ENCODE measurements around the gene FBXL15.

FBXL15 gene

GRCh38 chr10:102411341-102412255 lies 9.0 kb upstream of the FBXL15 start:
- no peak for DNase-seq

- no peak for DNase-seq
Measured at GRCh38 chr10:102412293-102412692, 8.3 kb upstream of the FBXL15 start.

DNA sequence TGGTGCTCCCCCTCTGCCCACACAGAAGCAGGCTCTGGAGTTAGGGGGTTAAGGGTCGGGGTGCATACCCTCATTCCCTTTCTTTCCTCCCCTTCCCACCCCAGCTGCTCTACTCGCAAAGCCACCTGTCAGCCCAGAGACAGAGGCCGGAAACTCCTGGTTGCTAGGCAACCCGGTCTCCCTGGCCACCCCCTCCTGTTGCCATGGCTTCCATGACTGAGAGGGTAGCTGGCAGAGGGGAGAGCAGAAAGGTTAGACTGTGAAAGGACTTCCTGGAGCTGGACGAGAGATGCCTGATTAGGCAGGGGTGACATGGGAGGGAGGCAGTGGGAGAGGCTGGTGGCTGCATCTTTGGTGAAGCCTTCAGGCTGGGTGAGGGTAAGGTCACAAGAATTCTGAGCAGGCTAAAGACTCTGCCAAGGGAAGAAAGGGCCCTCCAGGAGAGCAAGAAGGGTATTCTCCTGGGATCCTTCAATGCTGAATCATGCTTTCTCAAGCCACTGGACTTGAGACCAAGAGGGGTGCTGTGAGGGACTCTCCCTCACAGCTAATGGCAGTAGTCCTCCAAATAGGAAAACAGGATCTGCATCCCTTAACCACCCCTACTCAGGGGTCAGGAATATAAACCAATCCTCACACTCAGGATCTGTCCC lies 7.5 kb upstream of the FBXL15 start:
- DNase-seq, result no peak

DNA sequence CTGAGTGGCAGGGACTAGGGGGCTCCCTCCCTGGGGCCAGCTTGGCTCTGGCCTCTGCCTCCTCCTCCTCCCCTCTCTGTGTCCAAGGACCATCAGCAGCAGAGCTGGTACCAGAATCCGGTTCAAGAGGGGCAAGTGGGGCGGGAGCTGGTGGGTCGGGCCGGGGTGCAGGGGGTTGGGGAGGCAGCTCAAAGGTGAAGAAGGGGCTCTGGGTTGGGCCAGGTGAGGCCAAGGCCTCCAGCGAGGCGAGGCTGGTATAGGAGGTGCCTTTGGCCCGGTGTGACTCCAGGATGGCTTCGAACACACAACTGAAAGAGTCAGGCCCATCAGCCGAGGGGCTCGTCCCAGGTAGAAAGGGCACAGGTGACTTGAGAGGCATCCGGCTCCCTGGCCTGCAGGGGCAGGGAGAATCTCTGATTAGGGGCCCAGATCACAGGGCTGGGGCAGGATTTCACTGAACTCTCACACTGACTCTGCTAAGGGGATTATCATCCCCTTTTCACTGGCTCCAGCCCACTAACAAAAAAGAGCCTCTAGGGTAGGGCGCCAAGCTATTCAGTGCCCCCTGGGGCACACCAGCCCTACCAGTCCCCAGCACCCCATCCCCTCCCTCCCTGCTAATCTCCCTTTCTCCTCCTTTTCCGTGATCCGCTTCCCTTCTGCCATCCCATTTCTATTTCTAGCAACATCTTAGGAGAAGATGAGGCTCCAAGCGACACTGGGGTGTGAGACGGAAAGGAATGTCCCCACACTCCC lies 6.7 kb upstream of the FBXL15 start:
- no peak for DNase-seq

DNA sequence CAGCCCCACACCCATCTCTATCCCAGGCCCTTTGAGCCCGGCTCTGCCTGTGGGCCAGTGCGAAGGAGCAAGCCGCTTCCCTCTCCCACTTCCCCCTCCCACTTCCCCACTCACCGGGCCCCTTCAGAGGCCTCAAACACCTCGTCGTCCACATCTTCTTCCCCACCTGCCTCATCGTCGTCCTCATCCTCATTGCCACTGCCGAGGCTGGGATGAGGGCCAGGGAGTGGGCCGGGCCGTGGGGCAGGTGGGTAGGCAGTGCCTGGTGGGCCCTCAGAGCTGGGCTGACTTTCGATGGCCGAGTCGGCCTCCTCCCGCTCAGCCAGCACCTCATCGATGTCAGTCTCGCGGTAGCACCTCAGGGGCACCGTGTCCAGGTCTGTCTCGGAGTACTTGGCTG lies 5.9 kb upstream of the FBXL15 start:
- DNase-seq, result no peak

GRCh38 chr10:102416283-102416682 lies 4.4 kb upstream of the FBXL15 start:
- DNase-seq, result no peak

DNA sequence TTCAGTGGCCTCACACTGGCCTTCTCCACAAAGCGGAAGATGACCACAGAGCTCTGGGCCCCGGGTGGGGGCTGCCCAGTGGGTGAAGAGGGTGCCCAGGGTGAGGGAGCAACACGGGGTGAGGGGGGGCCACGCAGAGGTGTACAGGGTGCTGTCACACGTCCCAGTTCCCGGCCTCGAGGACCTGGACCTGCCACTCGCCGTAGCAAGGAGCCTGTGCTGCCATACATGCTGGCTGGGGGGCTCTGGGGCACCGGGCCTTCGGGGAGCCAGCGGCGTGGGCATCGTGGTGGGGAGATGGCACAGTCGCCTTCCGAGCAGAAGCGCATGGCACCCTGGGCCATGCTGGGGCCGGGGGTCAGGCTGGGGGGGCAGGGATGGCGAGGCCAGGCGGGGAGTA lies 3.9 kb upstream of the FBXL15 start:
- no peak for DNase-seq

GRCh38 chr10:102418622-102419268 lies 1.9 kb upstream of the FBXL15 start, which contains the start of gene PSD:
Gene PSD, minus strand, starts transcription at chr10:102418785. Its CDS starts 1,747 bp downstream, at chr10:102417038.
- no peak for DNase-seq

DNA sequence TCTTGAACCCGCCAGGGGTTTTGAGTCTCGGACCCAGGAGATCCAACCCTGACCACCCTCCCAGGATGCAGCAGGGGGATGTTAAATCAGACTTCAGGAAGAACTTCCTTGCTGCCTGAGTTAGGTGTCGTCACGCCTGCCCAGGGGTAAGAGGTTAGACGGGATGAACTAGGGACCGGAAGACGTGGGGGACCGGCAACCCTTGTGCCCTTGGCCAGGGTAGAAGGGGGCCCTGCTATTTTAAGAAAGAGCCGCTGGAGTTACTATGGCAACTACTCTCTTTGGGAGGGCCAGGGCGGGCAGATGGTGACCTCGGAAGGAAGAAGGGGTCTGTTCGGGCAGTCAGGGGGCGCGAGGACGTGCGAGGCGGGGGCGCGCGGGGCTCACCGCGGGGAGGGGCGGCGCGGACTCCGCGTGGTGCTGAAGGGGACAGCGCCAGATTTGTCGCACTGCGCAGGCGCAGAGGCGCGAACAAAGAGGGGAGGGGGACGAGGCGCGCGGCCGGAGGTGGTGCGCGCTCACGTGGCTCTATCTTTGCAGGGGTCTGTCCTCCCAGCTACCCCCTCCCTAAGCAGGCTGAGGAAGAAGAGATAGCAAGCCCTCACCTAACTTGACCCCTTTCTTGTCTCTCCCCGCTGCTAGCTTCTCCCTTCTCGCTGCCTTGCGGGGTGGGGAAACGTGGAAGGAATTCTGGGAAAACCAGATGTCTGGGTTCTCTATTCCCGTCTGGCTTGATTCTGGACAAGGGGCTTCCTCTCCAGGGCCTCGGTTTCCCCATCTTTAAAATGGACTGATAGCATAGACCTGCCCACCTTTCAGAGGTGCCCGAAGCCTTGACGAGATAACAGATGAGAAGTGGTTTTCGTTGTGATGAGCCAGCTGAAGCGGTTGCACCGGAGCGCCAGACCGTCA lies 1.1 kb upstream of the FBXL15 start:
- peak; percentile 57 for DNase-seq

DNA sequence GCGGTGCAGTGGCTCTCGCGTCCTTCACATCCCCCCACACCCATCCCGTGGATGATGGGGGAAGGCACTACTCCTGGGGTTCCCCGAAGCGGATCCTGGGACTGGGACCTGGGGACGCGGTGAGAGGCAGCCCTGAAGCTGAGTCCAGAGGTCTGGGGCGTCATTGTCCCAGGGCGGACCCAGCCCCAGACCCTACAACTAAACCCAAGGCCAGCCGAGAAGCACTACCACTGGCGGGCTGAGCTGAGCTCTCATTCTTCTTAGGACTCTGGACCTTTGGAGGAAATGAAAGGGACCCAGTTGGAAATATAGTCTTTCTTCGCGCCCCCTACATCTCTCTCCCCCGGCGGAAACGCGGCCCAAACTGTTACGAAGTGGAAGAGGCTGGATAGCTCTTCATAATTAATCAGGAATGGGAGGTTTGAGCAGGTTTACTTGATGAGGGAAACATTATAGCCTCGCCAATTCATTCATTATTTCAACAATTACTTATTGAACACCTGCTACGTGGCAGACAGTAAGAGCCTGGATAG lies 389 bp upstream of the FBXL15 start:
- no peak for DNase-seq

DNA sequence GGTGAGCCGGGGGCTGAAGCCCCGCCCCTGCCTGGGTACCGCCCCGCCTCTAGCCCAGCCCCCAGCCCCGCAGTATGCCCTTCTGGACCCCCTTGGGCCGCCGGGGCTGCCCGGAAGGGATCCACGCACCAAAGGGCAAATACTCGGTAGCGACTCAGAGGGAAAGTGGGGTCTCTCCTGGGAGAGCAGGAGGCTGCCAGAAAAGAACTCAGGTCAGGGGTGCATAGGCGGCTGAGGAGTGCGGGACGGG lies 796 bp downstream of the FBXL15 start:
- no peak for DNase-seq

DNA sequence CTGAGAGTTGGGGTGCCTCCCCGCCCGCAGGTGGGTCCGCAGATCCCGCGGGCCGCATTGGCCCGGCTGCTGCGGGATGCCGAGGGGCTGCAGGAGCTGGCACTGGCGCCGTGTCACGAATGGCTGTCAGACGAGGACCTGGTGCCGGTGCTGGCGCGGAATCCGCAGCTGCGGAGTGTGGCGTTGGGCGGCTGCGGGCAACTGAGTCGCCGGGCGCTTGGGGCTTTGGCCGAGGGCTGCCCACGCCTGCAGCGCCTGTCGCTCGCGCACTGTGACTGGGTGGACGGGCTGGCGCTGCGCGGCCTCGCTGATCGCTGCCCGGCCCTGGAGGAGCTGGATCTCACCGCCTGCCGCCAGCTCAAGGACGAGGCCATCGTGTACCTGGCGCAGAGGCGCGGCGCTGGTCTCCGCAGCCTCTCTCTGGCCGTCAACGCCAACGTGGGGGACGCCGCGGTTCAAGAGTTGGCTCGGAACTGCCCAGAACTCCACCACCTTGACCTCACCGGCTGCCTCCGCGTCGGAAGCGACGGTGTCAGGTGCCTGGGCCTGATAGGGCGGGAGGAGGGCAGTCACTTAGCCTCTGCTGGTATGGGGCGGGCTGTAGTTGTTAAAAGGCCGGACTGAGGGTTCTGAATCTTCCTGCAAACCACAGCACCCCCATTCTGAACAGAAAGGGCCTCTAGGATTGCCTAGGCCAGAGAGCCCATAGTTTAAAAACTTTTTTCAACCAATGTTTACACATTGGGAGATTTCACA lies 1.3 kb downstream of the FBXL15 start:
- peak; percentile 48 for DNase-seq

GRCh38 chr10:102422545-102423129 lies 2.0 kb downstream of the FBXL15 start:
- peak; percentile 87 for DNase-seq

DNA sequence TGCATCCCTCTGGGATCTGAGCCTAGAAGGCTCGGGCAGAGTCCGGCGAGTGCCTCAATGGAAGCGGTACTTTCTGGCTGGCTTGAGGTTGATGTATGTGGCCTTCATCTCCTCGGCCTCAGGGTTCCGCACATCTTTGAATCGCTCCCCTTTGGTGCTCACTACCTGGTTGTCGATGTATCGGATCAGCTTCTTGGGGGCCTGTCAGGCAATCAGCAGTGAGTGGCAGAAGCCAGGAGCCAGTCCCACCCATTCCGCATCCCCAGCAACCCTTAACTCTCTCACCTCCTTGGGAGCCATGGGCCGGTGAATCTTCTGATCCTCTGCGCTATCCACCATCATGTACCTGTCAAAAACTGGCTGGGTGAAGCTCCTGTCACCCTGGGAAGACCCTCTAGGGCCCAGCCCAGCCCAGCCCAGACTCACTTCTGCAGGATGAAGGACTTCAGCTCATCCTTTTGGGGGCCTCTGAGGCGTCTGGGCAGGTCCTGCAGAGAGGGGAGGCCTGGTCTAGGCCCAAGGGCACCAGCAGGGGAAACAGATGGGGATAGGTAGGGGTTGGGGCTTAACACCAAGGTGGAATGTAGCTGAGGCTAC lies 2.8 kb downstream of the FBXL15 start:
- DNase-seq, result no peak

GRCh38 chr10:102424145-102424544 lies 3.5 kb downstream of the FBXL15 start:
- no peak for DNase-seq

- DNase-seq, result no peak
Measured at GRCh38 chr10:102424916-102425315, 4.3 kb downstream of the FBXL15 start.

- no peak for DNase-seq
Measured at GRCh38 chr10:102425444-102425843, 4.8 kb downstream of the FBXL15 start.

DNA sequence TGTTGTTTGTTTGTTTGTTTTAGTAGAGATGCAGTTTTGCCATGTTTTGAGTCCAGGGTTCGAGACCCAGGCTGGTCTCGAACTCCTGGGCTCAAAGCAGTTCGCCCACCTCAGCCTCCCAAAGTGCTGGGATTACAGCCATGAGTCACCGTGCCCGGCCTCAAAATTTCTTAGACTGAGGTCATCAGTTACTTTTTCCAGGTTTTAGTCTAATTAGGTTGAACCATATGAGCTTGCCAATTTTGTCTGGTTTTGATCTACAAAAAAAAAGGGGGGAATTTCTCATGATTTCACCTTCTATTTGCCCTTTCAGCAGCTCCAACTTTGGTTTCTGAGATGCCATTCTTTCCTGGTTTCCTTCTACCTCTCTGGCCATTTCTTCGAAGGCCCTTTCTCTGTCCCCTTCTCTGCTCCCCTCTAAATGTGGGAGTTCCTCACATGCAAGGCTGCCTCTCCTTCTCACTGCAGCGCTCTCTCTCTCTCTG lies 6.2 kb downstream of the FBXL15 start:
- no peak for DNase-seq

DNA sequence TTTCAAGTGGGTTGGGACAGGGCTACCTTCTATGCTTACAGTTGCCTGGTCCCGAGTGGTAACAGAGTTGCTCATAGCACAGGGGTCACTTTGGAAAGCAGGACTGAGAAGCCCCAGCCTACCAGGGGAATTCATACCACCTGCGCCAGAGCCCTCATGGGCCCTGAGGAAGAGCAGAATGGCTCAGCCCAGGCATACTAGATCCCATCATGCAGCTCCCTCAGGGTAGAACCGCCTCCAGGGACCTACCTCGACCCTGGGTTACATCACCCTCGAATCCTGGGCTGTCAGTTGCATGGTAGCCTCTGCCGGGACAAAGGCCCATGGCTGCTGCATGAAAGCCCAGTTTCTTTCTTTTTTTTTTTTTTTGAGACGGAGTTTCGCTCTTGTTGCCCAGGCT lies 8.8 kb downstream of the FBXL15 start:
- no peak for DNase-seq

Measured in suppressor macrophage treated with lipopolysaccharide for 4 hours (primary cell).